GM10248 (cell line): ENCODE measurements around the gene SLC5A6.

Source experiments
- CTCF ChIA-PET: fragments of 300-600 bp; sonication (Branson Sonifier 250); formaldehyde crosslinking; extraction: SDS; loops from one replicate; lab custom pipeline; 2021; ENCODE audit warnings: antibody characterized with exemption; lab: Yijun Ruan, JAX
- POLR2A ChIA-PET: fragments of 350-650 bp; sonication (Branson Sonifier 250); formaldehyde crosslinking; extraction: SDS; loops from one replicate; lab custom pipeline; 2020; ENCODE audit warnings: antibody characterized with exemption; lab: Yijun Ruan, JAX
- DNase-seq: peaks from one replicate; pipeline ENCODE4 v3.0.0; 2012; ENCODE audit errors: extremely low spot score
- CTCF ChIP-seq: IDR thresholded peaks from 2 replicates; pipeline ENCODE4 v1.5.1; 2012; ENCODE audit warnings: mild to moderate bottlenecking, low read depth; ENCODE audit errors: extremely low read depth, missing control alignments, control extremely low read depth

The SLC5A6 gene

GRCh38 chr2:27175330-27175729 is 36.7 kb downstream of the SLC5A6 start:
- POLR2A ChIA-PET: interaction anchor here (0.7 kb wide), 2 partner anchors 17 to 180 kb away, joined by 3 read pairs; no protein-coding TSS in a partner anchor
- TF ChIP-seq CTCF: no peak

GRCh38 chr2:27174638-27175037 is 37.4 kb downstream of the SLC5A6 start:
- TF ChIP-seq CTCF: no peak
- no peak for DNase-seq
- ChIA-PET CTCF (interaction anchor here (1.0 to 2.6 kb wide), 7 partner anchors 9 to 213 kb away, joined by 3 to 14 read pairs (median 4); no protein-coding TSS in a partner anchor), POLR2A (interaction anchor here (0.7 kb wide), 2 partner anchors 17 to 179 kb away, joined by 3 read pairs; no protein-coding TSS in a partner anchor)

More at GRCh38 chr2:27175330-27175729, 36.7 kb downstream of the SLC5A6 start:
- no peak for DNase-seq
- CTCF ChIA-PET: interaction anchor here (1.0 to 2.6 kb wide), 8 partner anchors 8 to 213 kb away, joined by 3 to 14 read pairs (median 4); no protein-coding TSS in a partner anchor

- TF ChIP-seq CTCF: no peak
- POLR2A ChIA-PET: no interaction called here
- CTCF ChIA-PET: interaction anchor here (0.9 to 2.6 kb wide), 9 partner anchors 11 to 209 kb away, joined by 3 to 30 read pairs (median 7); partner anchors contain the start of genes PREB and TCF23
- DNase-seq: no peak
These were observed 40.7 kb downstream of the SLC5A6 start for GRCh38 chr2:27171351-27171848.

GRCh38 chr2:27170581-27171337 is 41.3 kb downstream of the SLC5A6 start:
- DNase-seq: no peak
- ChIA-PET CTCF (interaction anchor here (0.9 to 2.6 kb wide), 17 partner anchors 11 to 209 kb away, joined by 3 to 30 read pairs (median 4); partner anchors contain the start of genes PREB and TCF23), POLR2A (no interaction called here)
- no peak for TF ChIP-seq CTCF

- ChIA-PET POLR2A (interaction anchor here (0.6 kb wide), 1 partner anchor 68 kb away, joined by 3 read pairs; no protein-coding TSS in a partner anchor), CTCF (interaction anchor here (1.1 kb wide), 1 partner anchor 27 kb away, joined by 3 read pairs; no protein-coding TSS in a partner anchor)
- no peak for TF ChIP-seq CTCF
- no peak for DNase-seq
These were observed 46.9 kb downstream of the SLC5A6 start for GRCh38 chr2:27164960-27165763.
